ENCODE results near the gene CAPZA1. TPM values are rescaled to one million over a fixed set of nuclear protein-coding genes. Genes with fewer than 3 reads are reported as not detected.

Gene CAPZA1
- 128 and 129 TPM in 2 replicates for total RNA-seq (ENCODE audit: low replicate concordance)
- long read RNA-seq, transcript CAPZA1-201 (10 exons, 3,020 nt), result major isoform, 449 of 516 reads
- long read RNA-seq, transcript CAPZA1-205 (3 exons, 739 nt), result minor isoform, 19 of 516 reads
- long read RNA-seq, partial matches to known transcripts, result 10 of 516 reads
- long read RNA-seq, other reads (novel, unspliced or antisense), result 38 of 516 reads

DNA sequence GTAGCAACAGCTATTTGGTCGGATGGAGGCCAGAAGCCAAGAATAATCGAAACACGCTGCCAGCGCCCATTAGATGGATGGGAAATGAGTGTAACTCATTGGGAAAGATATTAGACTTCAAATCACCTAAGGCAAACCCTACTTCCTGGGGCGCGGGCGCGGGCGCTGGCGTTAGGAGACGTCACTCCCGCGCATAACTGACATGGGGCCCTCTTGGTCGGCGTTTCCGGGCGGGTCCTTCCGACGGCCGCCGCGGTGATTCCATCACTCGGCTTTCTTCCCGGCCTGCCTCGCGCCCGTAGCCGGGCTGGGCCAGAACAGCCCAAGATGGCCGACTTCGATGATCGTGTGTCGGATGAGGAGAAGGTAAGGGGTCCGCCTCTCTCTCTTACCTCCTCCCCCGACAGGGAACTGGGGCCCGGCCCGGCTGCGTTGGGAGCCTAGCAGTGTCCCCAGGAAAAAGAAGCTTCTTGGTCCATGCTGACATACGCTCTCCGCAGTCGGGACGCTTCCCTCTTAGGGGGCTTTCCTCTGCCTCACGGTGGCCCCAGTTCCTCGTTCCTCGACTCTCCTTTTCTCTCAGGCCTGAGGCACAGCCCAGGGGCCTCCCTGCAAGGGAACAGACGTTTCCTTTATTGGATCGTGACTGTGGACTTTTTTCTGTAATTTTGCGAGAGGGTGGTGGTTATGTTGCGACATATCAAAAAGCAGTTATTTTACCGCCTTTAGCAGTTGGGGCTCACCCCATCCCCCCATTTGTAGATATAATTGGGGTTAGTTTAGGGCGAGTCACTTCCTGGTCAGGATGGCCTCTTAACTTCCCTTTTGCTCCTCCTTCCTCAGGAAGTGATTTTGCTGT, at the start of gene CAPZA1:
TSS of gene CAPZA1 (plus strand) at position 315 of the 859 bp plus-strand sequence. CDS start at position 328, 13 bp downstream.
- TF ChIP-seq, protein P1, sequence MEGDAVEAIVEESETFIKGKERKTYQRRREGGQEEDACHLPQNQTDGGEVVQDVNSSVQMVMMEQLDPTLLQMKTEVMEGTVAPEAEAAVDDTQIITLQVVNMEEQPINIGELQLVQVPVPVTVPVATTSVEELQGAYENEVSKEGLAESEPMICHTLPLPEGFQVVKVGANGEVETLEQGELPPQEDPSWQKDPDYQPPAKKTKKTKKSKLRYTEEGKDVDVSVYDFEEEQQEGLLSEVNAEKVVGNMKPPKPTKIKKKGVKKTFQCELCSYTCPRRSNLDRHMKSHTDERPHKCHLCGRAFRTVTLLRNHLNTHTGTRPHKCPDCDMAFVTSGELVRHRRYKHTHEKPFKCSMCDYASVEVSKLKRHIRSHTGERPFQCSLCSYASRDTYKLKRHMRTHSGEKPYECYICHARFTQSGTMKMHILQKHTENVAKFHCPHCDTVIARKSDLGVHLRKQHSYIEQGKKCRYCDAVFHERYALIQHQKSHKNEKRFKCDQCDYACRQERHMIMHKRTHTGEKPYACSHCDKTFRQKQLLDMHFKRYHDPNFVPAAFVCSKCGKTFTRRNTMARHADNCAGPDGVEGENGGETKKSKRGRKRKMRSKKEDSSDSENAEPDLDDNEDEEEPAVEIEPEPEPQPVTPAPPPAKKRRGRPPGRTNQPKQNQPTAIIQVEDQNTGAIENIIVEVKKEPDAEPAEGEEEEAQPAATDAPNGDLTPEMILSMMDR (conservative IDR thresholded peaks at IDR 0.05), result no peak

DNA sequence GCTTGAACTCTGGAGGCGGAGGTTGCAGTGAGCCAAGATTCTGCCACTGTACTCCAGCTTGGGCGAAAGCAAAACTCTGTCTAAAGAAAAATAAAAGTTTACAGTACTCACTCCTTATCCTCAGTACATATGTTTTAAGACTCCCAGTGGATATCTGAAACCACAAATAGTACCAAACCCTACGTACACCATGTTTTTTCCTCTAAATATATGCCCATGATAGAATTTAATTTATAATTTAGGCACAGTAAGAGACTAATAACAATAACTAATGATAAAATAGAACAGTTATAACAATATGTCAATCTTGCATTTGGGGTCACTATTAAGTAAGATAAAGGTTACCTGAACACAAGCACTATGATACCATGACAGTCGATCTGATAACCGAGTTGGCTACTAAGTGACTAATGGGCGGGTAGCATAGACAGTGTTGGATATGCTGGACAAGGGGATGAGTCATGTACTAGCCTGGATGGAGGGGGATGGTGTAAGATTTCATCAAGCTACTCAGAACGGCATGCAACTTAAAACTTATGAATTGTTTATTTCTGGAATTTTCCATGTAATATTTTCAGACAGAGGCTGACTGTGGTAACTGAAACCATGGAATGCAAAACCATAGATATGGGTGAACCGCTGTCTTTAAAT, 44.4 kb upstream of the CAPZA1 start:
- no peak for DNase-seq (ENCODE audit: extremely low spot score, unreplicated experiment)
- no peak overlapping the region for H3K27ac Mint-ChIP-seq

More for the DNA sequence above, at the start of gene CAPZA1:
- H3K27me3 Mint-ChIP-seq, result no peaks in the 10 kb centered on the region
- no peaks in the 10 kb centered on the region for H3K36me3 Mint-ChIP-seq
- H3K4me3 Mint-ChIP-seq, result peak within 1 kb of the TSS; percentile 98
- peaks cover 23% of the 10 kb centered on the region for H3K4me1 Mint-ChIP-seq (ENCODE audit: unreplicated experiment)
- H3K27ac Mint-ChIP-seq, result peak within 1 kb of the TSS; percentile 92
- no peaks in the 10 kb centered on the region for H3K9me3 Mint-ChIP-seq
- DNase-seq (ENCODE audit: extremely low spot score, unreplicated experiment), result peak; percentile 90

DNA sequence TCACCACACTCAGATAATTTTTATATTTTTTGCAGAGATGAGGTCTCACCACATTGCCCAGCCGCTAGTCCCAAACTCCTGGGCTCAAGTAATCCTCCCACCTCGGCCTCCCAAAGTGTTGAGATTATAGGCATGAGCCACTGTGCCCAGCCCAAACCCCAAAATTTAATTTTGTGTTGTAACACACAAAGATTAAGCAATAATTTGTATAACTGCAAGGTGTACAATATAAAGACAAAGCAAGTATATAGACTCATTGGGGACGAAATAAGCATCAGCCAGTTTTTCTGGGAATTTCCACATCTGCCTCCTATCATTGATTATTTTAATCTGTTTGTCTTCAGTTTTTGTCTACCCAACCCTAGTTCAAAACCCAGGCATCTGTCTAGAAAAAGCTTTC, 43.4 kb upstream of the CAPZA1 start:
- no peaks in the 10 kb centered on the region for H3K4me1 Mint-ChIP-seq (ENCODE audit: unreplicated experiment)
- H3K27me3 Mint-ChIP-seq, result no peaks in the 10 kb centered on the region
- no peak for DNase-seq (ENCODE audit: extremely low spot score, unreplicated experiment)
- H3K27ac Mint-ChIP-seq, result no peak overlapping the region
- no peak overlapping the region for H3K4me3 Mint-ChIP-seq
- peaks cover 30% of the 10 kb centered on the region for H3K36me3 Mint-ChIP-seq
- no peaks in the 10 kb centered on the region for H3K9me3 Mint-ChIP-seq
- TF ChIP-seq, protein P1 (conservative IDR thresholded peaks at IDR 0.05), result no peak

More for the DNA sequence above, 44.4 kb upstream of the CAPZA1 start:
- Mint-ChIP-seq H3K4me3 (no peak overlapping the region), H3K36me3 (peaks cover 34% of the 10 kb centered on the region), H3K9me3 (no peaks in the 10 kb centered on the region), H3K4me1 (ENCODE audit: unreplicated experiment) (no peaks in the 10 kb centered on the region), H3K27me3 (no peaks in the 10 kb centered on the region)
- TF ChIP-seq, protein P1 (conservative IDR thresholded peaks at IDR 0.05), result no peak

DNA sequence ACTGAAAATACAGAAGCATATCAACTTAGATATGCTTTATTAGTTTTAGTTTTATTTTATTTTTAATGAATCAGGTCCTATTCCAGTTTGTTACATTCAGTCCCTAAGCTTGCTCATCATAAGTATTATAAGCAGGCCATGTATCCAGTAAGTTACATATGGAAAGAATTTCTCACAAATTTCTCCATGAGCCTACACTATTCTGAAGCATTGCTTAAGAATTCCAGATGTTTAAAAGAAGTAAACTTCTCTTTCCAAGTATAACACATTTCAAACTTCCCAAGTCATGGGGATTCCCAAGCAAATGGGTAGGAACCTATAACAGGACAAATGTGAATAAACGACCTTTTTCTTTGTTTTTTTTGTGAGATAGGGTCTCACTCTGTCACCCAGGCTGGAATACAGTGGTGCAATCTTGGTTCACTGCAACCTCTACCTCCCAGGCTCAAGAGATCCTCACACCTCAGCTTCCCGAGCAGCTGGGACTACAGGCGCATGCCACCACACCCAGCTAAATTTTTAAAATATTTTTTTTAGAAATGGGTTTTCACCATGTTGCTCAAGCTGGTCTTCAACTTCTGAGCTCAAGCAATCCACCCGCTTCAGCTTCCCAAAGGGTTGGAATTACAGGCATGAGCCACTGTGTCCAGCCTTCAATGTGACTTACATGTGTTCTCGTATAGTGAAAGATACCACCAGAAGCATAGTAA, 39.7 kb upstream of the CAPZA1 start:
- no peak overlapping the region for H3K27ac Mint-ChIP-seq
- no peaks in the 10 kb centered on the region for H3K9me3 Mint-ChIP-seq
- TF ChIP-seq, protein P1 (conservative IDR thresholded peaks at IDR 0.05), result no peak
- H3K27me3 Mint-ChIP-seq, result no peaks in the 10 kb centered on the region
- peaks cover 40% of the 10 kb centered on the region for H3K36me3 Mint-ChIP-seq
- no peak overlapping the region for H3K4me3 Mint-ChIP-seq
- DNase-seq (ENCODE audit: extremely low spot score, unreplicated experiment), result no peak
- no peaks in the 10 kb centered on the region for H3K4me1 Mint-ChIP-seq (ENCODE audit: unreplicated experiment)

DNA sequence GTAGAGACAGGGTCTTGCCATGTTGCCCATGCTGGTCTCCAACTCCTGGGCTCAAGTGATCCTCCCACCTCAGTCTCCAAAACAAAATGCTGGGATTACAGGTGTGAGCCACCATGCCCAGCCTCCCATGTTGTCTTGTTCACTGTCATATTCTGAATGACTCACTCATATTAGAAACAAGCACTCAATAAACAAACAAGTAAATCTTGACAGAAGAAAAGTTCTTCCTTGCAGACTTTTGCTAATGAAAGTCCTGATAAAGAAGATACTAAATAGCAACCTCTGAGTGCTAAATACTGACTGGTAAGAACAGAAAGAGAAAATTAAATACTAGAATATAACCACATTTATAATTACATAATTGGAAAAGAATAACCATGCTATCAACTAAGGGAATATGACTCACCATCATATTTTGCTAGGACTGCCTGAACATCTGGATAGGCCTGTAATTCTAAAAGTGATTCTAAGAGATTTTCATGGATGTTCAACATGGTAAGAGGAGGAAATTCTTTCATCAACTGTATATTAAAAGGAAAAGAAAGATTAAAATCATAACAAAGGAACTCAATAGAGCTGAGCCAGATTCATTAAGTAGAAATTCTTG, 37.9 kb upstream of the CAPZA1 start:
- Mint-ChIP-seq H3K4me1 (ENCODE audit: unreplicated experiment) (no peaks in the 10 kb centered on the region), H3K27me3 (no peaks in the 10 kb centered on the region), H3K9me3 (no peaks in the 10 kb centered on the region), H3K4me3 (no peak overlapping the region), H3K36me3 (peaks cover 27% of the 10 kb centered on the region), H3K27ac (no peak overlapping the region)
- no peak for DNase-seq (ENCODE audit: extremely low spot score, unreplicated experiment)
- TF ChIP-seq, protein P1 (conservative IDR thresholded peaks at IDR 0.05), result no peak
